NCI-H345 treated with DMSO at 0.1 percent for 48 hours (cell line): ENCODE measurements around the gene TNFRSF21.
"Not testable (repeated sequence)": the region's sequence is repeated elsewhere in the genome, so short reads cannot be mapped to it uniquely, and the experiment has no call there.

Experiments used
- DNase-seq: peaks from one replicate; lab custom pipeline; 2025; ENCODE audit not compliant: unreplicated experiment; lab: John Stamatoyannopoulos, UW

TNFRSF21 gene

GRCh38 chr6:47290124-47290834 is 19.4 kb downstream of the TNFRSF21 start:
- DNase-seq, result no peak

GRCh38 chr6:47288267-47289090 is 21.2 kb downstream of the TNFRSF21 start:
- peak; percentile 60 for DNase-seq

DNA sequence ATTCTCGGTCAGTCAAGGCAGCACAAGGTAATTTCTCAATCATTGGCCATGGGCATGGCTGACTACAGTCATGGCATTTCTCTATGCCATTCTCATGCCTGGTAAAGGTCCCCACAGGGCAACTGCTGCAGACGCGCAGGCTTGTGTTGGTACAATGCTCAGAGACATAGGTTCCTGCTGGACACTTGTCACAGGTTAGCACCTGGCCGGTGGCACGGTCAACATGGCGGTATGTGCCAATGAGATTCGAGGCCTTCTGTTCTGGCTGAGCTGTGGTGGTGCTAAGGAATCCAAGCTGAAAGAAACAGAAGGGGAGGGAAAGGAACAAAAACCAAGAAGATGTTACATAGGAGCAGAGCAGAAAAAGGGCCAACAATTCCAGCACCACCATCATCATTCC is 23.4 kb downstream of the TNFRSF21 start:
- DNase-seq, result no peak

DNA sequence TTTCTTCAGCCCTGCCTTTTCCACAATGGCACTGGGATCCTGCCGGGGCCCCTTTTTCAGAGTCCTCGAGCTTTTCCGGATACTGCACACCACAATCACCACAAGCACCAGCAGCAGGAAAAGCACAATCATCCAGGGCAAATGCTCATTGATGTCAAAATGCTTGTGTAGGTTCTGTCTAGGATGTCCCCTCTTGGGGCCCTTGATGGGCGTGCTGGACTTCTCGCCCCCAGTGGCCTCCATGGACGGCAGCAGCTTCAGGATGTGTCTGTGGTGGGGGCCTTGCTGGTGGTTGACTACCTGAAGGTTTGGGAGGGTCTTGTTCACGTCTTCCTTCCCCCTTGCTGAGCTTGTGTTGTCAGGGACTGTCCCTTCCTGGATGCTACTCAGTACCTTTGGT is 25.7 kb downstream of the TNFRSF21 start:
- no peak for DNase-seq

DNA sequence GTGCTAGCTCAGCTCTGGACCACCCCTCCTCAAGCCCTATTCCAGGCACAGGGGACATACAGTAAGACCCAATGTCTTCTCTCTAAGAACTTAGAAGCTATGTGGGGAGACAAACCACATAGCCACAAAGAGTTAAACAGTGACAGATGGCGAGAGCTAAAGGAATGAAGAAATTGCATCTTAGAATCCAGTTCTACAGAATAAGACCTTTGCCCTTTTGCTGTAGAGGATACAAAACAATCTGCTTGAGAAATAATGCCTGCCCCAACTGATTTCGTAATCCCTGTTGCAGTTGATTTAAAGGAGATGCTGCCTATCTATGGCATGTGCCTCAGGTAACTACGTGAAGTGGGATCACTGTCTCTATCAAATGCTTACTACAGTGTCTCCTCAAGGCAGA is 31.2 kb downstream of the TNFRSF21 start:
- DNase-seq, result no peak

DNA sequence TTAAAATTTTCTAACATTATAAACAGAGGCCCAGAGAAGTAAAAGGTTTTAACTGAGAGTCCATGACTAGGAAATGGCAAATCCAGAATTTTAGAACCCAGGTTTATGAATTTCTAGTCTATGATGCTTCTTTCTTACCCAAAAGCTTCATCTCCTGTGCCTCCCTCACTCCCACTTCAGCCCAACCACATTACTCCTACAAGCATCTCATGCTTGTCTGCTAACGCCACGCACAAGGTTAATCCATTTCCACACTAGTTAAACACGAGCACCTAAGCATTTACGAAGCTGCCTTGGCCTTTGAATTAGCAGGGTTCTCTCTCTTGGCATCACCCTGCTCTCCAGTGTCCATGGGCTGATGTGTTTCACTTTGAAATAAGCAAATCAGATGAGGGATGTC is 32.0 kb downstream of the TNFRSF21 start:
- no peak for DNase-seq

GRCh38 chr6:47276377-47276776 is 33.3 kb downstream of the TNFRSF21 start:
- DNase-seq, result no peak

GRCh38 chr6:47275640-47276039 is 34.1 kb downstream of the TNFRSF21 start:
- no peak for DNase-seq

DNA sequence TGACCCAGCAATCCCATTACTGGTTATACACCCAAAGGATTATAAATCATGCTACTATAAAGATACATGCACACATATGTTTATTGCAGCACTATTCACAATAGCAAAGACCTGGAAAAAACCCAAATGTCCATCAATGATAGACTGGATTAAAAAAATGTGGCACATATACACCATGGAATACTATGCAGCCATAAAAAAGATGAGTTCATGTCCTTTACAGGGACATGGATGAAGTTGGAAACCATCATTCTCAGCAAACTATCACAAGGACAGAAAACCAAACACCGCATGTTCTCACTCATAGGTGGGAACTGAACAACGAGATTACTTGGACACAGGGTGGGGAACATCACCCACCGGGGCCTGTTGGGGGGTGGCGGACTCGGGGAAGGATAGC is 34.6 kb downstream of the TNFRSF21 start:
- DNase-seq, result not testable (repeated sequence)

- DNase-seq, result no peak
These were observed 41.0 kb downstream of the TNFRSF21 start for GRCh38 chr6:47268572-47269187.

GRCh38 chr6:47267301-47267700 is 42.4 kb downstream of the TNFRSF21 start:
- no peak for DNase-seq

DNA sequence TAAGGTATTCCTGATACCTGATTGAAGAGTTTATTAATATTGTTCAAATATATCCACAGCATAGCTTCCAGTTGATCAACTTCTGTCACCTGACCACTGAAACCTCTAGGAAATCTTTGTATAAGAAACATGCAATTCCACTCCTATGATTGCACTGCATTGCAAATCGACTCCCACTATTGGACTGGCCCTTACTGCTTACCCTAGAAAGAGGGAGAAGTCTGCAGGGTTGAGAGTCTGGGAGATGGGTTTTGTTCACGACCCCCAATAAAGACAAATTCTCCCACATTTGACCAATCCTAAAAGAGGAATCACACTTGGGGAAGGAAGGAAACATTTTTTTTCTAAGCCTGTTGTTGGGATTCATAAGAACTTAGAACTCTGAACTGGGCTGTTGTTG is 43.7 kb downstream of the TNFRSF21 start:
- DNase-seq, result no peak

- DNase-seq, result no peak
These were observed 44.9 kb downstream of the TNFRSF21 start for GRCh38 chr6:47264775-47265184.

GRCh38 chr6:47263268-47263667 is 46.4 kb downstream of the TNFRSF21 start:
- no peak for DNase-seq

DNA sequence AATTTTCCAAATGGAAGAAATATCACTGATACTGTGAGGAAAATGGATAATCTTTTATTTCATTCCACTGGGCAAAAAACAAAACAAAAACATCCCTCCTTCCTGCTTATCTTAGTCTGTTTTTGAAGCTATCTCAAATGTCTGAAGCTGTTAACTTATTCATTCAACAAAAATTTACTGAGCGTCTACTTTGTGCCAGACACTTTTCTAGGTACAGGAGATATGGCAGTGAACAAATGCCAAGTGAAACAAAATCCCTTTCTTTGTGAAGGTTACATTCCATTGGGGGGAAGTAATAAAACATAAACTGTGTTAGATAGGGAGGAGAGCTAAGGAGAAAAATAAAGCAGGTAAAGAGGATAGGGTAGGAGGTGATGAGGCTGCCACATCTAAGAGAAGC is 47.5 kb downstream of the TNFRSF21 start:
- DNase-seq, result no peak

- no peak for DNase-seq
These were observed 48.5 kb downstream of the TNFRSF21 start for GRCh38 chr6:47261191-47261590.

- no peak for DNase-seq
These were observed 49.7 kb downstream of the TNFRSF21 start for GRCh38 chr6:47260021-47260420.

GRCh38 chr6:47258724-47259347 is 50.9 kb downstream of the TNFRSF21 start:
- DNase-seq, result no peak

DNA sequence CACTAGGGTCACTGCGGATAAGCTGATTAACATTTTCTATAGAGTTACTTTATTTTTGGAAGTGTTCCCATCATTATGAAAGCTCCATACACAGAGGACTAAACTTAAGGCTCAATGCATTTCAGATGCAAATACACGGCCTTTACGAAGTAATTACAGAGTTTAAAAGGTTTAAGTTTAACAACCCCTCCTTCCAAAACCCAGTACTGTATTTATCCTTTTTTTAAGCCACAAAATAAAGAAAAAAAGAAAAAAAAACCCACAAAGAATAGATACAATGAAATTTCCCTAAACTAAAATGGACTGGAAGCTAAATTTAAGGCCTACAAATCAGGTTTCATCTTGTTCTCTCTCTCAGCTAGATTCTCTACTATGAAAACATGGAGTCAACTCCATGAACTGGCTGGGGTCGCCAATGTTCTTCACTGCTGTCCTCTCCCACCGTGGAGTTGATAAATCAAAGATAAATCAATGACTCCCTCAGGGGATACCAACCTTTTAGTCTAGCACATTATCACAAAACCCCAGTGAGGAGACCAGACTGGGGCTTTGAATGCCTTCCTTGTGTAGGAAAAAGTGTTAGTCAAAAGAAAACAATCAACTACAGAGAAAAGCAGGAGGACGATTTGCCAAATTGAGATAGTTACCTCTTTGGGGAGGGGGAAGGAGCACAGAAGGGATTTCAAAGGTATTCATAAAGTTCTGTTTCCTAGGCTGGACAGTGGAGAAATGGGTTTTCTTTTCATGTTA is 52.5 kb downstream of the TNFRSF21 start:
- no peak for DNase-seq

GRCh38 chr6:47256361-47256760 is 53.3 kb downstream of the TNFRSF21 start:
- no peak for DNase-seq

DNA sequence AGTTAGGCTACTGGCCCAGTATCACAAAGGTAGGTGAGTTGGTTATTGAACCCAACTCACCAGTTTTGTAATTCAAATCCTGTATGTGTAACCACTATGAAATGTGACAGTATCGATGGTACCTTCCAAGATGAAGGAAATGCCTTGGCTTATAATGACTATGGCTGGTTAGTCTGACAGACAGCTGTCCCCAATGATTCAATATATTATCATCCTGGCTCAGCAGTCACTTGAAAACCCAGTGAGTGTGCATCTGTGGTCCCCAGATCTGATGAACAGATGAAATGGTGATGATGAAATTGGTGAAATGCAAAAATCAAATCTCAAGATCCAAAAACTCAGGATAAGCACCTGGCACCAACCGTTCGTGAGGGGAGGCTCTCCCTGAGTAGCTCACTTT is 54.8 kb downstream of the TNFRSF21 start:
- no peak for DNase-seq
